ENCODE data around the gene LSM10. TPM values are rescaled to one million over a fixed set of nuclear protein-coding genes. Genes with fewer than 3 reads are reported as not detected.

The LSM10 gene
- total RNA-seq, 1 experiment from 2014 or later: 13.6 TPM

DNA sequence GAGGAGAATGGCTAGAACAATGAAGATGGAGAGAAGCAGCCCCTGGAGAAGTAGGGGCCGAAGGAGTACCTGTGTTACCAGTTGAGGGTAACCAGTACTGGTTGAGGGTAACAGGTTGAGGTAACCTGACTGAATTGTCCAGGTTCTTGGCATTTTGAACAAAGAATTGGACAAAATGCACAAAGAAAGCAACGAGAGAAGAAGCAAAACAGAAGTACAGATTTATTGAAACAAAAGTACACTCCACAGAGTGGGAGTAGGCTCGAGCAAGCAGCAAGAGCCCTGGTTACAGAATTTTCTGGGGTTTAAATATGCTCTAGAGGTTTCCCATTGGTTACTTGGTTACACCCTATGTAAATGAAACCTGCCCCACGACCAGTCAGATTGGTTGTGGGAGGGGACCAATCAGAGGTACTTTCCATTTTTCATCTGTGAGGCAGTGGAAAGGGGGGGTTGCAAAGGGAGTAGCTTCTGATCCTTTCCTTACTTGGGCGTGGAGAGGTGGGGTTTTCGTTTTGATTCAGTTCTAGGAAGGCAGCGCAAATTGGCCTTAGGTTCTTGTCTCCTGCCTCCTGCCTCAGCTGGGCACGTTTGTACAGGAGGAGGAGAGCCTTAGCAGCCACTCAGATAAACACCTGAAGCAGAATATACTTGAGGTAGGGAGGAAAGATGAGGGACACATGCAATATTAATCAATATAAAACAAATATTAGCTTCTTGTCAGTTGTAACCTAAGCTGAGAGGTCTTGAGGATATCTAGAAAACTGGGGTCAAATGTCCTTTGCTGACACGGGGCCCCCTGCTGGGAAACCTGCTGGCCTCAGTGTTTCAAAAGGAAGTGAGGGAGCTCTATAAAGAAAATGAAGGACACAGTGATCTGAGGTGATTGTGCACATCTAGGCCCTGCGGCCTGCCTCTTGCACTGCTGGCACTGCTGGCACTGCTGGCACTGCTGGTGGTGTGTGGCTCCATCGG lies 14.3 kb upstream of the LSM10 start:
- DNase-seq (ENCODE audit: low read depth): peak; percentile 39

DNA sequence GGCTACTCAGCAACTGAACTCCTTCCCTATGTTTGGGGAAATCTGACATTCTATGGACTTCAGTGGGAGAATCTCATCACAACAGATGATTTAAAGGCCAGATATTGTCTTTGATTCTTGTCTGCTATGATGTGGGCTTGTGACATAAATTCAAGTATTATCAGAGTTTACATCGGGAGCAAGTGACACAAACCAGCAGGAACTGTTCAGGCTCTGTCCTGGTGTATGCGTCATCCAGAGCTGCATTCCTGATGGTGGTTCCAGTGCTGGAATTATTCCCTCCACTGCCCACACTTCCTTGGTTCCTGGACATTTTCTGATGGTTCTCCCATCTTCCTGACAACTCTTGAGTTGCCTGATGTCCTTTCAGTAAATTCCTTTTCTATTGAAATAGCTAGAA lies 10.8 kb upstream of the LSM10 start:
- peak; percentile 66 for DNase-seq (ENCODE audit: low read depth)

DNA sequence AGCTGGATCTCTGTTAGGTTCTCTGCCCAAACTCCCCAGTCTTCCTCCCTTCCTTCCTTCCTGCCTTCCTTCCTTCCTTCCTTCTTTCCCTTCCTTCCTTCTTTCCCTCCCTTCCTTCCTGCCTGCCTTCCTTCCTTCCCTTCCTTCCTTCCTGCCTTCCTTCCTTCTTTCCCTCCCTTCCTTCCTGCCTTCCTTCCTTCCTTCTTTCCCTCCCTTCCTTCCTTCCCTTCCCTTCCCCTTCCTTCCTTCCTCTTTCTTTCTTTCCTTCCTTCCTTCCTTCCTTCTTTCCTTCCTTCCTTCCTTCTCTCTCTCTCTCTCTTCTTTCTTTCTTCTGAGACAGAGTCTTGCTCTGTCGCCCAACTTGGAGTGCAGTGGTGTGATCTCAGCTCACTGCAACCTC lies 8.7 kb upstream of the LSM10 start:
- DNase-seq (ENCODE audit: low read depth): no peak

DNA sequence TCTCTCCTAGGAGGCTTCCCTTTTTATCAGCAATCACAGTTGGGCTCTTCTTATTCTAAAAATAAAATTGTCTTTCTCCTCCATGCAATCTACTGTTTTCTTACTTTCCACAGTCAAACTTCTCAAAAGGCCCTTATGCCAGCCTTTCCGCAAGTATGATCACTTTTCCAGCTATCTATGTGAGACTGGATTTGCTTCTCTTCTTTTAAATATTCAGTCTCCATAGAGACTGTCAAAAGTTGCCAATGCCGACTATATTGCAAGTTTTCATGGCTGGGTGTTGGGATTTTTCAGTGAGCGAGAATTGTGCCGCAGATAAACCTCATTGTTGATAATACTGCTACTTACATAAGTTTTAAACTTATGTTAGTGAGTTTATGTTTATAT lies 4.8 kb upstream of the LSM10 start:
- no peak for DNase-seq (ENCODE audit: low read depth)

DNA sequence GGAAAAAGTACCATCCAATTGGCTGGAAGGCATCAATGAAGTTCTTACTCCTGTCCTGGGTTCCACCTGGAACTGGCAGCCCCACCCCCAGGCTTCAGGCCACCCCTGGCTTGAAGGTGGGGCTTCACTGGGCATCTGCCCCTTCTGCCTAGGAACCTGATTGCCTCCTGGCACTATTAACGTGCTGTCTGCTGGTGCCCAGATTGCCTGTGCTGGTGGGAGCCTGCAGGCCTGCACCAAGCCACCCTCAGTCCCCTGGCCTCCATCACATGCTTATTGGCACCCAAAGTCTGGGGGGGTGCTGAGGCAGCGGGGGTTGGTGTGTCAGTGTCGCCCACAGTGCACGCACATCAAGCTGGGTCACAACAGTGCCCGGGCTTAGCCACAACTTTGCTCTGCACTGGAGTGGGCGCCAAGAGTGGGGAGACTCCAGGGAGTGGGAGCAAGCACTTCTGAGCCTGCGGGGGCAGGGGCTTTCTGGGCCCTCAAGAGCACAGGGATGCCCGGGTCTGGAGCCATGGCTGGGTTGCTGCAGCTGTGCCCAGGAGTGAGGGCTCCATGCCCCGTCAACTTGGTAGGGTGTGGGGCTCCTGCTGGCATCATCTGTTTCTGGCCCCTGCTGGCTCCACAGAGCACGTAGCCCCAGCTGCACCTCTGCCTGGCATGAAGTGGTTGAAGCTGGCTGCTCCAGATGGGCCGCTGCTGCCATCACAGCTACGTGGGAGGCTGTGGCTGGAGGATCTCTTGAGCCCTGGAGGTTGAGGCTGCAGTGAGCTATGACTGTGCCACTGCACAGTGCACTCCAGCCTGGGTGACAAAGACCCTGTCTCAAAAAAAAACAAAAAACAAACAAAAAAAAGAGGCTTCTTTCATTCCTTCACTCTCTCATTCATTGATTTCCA lies 4.1 kb upstream of the LSM10 start:
- DNase-seq (ENCODE audit: low read depth): no peak

DNA sequence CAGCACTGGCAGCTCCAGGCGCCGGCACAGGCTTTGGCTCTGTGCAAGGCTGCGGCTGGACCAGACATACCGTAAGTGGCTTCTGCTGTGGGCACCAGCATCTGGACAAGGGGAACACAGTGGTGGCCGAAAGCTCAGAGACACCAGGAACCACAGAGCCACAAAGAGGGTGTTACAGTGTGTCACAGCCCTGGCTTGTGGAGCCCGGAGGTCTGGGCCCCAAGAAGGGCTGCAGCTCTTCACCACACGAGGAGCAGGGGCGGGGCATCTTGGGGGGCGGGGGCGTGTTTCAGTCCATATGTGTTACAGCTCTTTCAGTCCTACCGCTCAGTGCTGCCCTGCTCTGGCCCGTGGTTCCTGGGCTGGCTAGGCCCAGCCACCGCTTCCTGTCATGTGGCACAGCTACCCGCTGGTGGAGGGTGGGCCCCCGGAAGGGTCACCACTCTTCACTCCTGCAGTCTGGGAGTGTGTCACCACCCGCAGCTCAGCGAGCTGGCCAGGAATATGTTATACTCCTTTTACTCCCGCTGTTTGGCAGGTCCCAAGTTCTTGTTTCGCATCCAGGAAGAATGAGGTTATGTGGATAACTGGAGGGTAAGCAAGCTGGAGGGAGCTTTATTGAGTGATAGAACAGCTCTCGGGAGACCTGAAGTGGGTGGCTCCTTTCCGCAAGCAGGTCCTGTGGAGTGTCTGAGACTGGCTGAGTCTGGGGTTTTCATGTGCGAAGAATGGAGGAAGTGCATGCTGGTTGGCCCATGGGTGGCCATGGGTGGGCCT lies 3.3 kb upstream of the LSM10 start:
- DNase-seq (ENCODE audit: low read depth): peak; percentile 97

DNA sequence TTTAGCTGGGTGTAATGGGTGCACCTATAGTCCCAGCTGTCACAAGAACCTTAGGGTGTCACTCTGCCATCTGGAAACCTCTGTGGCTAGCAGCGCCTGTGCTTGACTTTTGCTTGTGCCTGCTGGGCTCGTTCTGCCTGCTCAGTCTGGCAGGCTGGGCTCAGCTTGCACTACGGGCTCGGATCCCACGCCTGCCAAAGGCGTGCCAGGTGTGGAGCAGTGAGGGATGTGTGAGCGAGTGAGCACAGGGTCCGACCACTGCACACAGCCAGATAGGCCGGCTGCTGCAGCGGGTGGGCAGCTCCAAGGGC lies 2.8 kb upstream of the LSM10 start:
- DNase-seq (ENCODE audit: low read depth): no peak

DNA sequence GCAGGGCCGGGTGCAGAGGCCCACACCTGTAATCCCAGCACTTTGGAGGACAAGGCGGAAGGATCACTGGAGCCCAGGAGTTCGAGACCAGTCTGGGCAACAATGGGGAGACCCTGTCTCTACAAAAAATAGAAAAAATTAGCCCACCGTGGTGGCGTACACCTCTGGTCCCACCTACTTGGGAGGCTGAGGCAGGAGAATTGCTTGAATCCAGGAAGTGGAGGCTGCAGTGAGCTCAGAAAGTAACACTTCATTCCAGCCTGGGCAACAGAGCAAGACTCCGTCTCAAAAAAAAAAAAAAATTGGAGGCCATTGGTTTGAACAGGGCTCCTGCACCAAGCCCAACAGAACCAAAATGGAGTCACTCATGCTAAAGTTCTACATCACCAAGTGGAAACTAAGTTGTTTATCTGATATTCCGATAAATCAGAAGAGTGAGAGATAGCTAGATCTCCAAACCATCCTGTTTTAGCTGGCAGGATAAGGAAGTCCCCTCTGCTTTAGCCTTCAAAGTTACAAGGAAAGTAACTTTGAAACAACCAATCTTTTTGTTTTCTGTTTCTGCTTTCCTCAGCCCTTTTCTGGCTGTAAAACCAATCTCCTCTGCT lies 766 bp upstream of the LSM10 start:
- no peak for DNase-seq (ENCODE audit: low read depth)

DNA sequence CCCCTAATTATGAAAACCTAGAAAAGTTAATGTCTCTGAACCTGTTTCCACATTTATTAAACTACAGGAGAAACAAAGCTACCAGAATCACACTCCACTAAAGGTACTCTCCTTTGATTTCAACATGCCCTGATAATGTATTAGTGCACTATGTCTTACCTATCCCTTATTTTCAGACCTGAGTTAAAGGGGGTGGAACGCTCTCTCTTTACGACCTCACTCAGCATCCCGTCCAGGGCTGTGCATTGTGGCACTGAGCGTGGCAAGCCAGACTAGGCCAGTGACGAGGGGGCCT lies 678 bp downstream of the LSM10 start:
- no peak for DNase-seq (ENCODE audit: low read depth)

DNA sequence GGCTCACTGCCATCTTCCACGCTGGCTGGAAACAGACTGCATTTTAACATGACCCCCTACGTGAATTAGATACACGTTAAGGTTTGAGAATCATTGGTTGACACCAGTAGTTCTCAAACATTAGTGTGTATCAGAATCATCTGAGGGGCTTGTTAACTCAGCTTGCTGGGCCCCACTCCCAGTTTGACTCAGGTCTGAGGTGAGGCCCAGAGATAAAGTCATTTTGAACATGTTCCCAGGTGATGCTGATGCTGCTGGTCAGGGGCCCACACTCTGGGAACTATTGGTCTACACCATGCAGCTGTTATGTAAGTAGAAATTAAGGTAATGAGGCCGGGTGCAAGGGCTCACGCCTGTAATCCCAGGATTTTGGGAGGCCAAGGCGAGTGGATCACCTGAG lies 1.3 kb downstream of the LSM10 start:
- no peak for DNase-seq (ENCODE audit: low read depth)

DNA sequence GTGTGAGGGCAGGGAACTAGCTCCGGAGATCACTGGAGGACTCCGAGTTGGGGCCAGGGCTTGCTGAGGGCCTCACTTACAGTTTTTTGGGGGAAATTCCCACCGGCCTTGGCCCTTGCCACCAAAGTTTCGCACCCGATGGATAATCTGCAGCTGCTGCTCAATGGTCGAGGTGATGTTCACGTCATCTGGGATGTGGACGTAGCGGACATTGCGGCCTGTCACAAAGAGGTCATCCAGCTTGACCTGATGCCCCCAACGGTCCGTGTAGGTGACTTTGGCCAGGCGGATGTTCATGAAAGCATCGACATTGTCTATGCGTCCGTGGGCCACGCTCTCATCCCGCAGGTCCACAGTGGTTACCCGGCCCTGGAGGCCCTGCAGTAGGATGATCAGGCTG lies 4.0 kb downstream of the LSM10 start:
- no peak for DNase-seq (ENCODE audit: low read depth)

DNA sequence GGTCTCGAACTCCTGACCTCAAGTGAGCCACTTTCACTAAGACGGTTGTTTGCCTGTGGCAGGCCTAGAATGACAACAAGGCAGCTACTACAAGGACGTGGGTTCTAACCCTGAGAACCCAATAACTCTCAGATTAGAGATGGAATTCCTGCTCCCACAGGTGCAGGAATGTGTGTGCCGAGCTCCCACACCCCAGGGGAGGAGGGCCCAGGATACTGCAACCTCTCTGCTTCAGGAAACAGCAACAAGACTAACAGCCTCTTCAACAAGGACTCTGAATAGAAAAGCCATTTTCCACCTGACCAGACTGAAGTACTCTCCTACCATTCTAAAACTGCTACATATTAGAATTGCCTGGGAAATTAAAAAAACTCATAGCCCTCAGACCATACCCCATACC lies 4.9 kb downstream of the LSM10 start:
- DNase-seq (ENCODE audit: low read depth): no peak

DNA sequence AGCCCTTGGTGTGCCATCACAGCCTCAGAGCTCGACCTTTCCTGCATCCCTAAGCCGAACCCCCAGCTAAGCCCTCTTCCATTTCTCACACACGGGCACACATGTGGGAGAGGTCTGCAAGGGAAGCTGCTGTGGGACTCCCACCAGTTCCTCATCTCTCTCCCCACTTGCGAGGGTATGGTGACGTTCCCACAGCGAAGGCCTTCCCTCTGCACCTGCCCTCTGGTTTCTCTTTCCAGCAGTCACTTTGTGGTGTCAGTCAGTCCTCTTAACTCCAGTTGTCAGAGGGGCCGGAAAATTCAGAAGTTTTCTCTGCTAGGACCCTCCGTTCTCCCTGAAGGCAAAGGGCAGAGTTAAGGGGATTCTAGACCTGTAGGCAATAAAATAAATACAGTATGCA lies 6.4 kb downstream of the LSM10 start:
- DNase-seq (ENCODE audit: low read depth): no peak

DNA sequence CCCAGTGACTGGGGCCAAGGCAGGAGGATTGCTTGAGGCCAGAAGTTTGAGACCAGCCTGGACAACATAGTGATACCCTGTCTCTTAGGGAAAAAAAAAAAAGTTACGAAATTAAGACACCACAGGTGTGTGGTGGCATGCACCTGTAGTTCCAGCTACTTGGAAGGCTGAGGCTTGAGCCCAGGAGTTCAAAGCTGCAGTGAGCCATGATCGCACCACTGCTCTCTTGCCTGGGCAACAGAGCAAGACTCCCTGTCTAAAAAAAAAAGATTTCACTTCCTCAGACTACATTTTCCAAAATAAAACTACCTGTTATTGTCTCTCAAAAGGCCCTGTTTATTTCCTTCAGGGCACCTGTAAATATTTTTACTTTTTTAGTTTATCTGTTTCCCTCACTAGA lies 7.3 kb downstream of the LSM10 start:
- DNase-seq (ENCODE audit: low read depth): no peak

DNA sequence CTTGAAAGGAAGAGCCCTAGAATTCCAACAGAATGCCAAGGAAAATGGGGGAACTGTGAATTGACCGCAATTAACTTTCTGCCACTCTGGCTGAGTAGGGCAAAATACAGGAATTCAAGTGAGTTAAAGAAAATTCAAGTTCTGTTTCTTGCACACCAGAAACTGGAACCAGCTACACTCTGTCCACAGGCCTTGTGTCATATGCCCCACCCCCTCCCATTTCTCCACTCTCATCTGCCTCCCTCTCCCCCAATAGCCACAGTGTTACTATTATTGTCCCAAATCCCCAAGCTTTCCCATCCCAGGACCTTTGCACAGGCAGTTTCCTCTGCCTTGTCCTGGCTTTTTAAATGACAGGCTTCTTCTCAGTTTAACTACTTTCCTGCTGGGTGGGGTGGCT lies 7.7 kb downstream of the LSM10 start:
- no peak for DNase-seq (ENCODE audit: low read depth)

DNA sequence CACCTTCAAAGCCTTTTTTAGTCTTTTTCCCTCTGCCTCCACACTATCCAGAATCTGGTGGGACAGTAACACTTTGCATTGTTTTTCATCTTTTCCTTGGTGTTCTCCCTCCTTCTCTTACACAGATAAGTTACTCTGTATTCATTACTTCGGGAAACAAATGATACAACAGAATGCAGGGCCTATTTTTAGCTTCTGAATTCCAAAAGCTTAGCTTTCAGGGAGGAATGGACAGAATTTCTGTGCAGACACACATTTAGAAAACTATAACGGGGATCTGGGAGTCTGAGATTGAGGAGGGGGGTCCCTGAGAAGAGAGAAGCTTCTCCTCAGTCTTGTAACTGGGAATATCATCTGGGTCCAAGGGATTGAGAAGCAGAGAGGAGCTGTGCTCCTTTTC lies 8.4 kb downstream of the LSM10 start:
- DNase-seq (ENCODE audit: low read depth): no peak

DNA sequence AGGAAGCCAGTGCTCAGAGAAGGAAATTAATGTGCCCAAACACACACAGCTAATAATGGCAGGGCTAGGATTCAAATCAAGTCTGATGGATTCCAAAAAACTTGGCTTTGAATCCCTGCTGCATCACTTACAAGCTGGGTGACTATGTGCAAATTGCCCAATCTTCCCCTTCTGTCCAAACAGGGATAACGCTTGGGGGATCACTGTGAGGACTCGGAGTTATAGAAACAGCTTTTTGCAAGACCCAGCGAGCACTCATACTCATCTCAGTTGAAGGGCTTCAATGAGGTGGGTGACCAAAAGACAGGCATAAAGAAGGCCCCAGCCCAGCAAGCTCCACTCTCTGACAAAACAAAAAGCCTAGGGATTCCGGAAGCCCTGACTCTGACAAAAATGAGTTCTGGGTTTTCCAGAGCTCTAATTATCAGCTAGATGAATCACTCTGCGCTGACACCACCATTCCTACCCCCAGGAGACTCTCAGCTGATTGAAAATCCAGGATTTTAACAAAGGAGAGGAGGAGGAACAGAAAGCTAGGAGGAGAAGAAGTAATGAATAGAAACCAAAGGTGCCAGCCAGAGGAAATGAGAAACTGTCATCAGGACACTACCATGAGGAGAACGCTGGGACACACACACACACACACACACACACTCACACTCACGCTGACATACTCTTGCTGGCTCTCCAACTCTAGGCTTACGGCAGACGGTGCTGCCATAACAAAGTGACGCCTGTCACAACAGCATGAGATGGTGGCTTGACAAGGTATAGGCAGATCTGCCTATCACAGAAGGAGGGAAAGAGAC lies 10.4 kb downstream of the LSM10 start:
- DNase-seq (ENCODE audit: low read depth): peak; percentile 74

DNA sequence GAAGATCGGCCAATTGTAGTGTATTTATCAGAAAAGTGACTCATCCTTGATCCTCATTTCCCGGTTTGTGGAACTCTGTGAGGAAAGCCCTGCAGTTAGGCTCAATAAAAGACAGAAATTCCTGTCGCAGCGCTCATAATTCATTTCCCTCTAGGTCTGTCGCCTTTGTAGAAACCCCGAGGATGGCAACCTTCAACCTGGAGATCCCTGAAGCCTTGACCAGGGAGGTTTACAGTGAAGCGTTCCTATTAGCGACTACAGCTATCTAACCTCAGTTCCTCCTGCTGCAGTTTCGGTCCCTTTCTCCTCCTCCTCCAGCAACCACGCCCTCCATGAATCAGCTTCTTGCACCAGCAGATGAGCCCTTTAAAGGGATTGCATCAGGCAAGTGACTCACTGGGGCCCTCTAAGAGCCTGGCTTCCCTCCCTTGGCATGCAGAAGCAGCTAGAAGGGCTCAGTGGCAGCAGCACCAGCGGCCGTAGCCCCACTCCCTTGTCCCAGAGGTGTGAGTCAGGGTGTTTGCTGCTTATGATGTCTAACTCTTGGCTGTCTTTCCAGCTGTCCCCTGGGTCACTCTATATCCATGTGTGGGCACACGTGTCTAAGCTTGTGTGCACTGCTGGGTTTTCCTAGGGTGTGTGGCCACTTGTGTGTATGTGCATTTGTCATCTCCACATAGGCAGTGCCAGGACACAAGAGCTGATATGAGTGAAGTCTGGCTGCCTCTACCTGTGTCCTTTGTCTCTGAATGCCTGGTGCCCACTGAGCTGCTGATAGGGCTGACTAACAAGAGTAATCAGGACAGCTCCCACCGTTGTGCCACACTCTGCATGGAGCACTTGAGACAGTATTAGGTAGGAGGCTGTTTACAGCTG lies 11.2 kb downstream of the LSM10 start:
- DNase-seq (ENCODE audit: low read depth): peak; percentile 100

DNA sequence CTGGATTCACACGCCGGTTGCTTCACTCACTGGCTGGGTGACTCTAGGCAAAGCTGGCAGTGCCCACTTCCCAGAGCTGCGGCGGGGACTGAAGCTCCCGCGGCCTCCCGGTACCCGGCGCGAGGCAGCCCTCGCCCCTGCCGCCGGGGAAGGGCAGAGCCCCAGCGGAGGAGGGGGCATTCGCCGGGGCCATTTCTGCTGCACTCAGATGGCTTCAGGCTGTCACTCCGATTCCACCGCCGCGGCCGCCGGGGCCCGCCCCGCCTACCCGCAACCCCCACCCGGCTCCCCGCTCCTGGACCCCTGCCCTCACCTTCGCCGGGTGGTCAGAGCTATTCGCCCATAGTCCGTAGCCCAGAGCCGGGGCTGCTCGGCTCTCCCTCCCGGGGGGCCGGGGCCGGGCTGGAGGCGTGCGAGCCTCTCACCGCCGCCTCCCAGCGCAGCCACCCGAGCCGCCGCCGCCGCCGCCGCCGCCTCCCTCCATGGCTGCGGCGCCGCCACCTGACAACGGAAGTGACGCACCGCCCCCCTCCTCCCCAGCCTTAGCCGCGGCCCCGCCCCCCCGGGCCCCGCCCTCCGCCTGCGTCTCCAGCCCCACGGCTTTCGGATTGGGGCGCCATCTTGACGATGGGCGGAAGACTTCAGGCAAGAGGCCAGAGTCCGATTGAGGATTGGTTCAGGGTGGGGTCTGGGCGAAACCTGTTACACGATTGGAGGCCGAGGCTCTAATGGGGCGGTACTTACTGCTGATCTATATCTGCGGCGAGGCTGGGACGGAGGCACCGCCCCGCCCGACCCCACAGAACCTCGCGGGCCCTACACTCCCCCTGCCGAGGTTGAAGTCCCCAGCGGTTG lies 12.1 kb downstream of the LSM10 start, which contains the start of gene STK40:
Gene STK40 (minus strand): TSS at position 515 of the 855 bp plus-strand sequence. CDS start 24,592 bp downstream, outside the sequence.
- DNase-seq (ENCODE audit: low read depth): peak; percentile 98

Measured in HT1080 (cell line).